Uterus (tissue), 4 donors: ENCODE data around the gene SUSD3. TPM values are rescaled to one million over a fixed set of nuclear protein-coding genes. Genes with fewer than 3 reads are reported as not detected.

Source experiments
- DNase-seq, 2 donors: peaks; one replicate each; pipeline ENCODE4 v3.0.0-alpha.2; 2019 to 2020
- H3K27ac ChIP-seq, 2 donors: fragments of 200-600 bp; sonication (generic); 1 replicate in 1 of 2; 2 replicates in 1 of 2; pipeline ENCODE4 v1.5.1; 2016 to 2018
- H3K27me3 ChIP-seq, 2 donors: fragments of 200-600 bp; sonication (generic); one replicate each; pipeline ENCODE4 v1.5.1; 2018 to 2019; ENCODE audit warnings: control low read depth in 1 of 2
- H3K36me3 ChIP-seq, 2 donors: fragments of 200-600 bp; sonication (generic); one replicate each; pipeline ENCODE4 v1.5.1; 2019; ENCODE audit warnings: control low read depth in 1 of 2
- H3K4me1 ChIP-seq, 2 donors: fragments of 200-600 bp; sonication (generic); one replicate each; pipeline ENCODE4 v1.5.1; 2018 to 2019; ENCODE audit warnings: control low read depth in 1 of 2
- H3K4me3 ChIP-seq, 2 donors: fragments of 200-600 bp; sonication (generic); 1 replicate in 1 of 2; 2 replicates in 1 of 2; pipeline ENCODE4 v1.5.1; 2018 to 2019; ENCODE audit warnings: mild to moderate bottlenecking in 1 of 2
- H3K9me3 ChIP-seq, 2 donors: fragments of 200-600 bp; sonication (generic); one replicate each; pipeline ENCODE4 v1.5.1; 2019; ENCODE audit warnings: control low read depth in 1 of 2
- CTCF ChIP-seq, 4 experiments: fragments of 200-600 bp in 2 of 4; fragments of 450-650 bp in 2 of 4; sonication (generic) in 2 of 4; IDR thresholded peaks; one replicate each; pipeline ENCODE4 v1.5.1; 2016 to 2019; ENCODE audit warnings: antibody characterized with exemption in 4 of 4, mild to moderate bottlenecking in 2 of 4, moderate library complexity in 1 of 4
- POLR2A ChIP-seq, 2 donors: fragments of 450-650 bp; IDR thresholded peaks; one replicate each; pipeline ENCODE4 v1.6.1; 2016; ENCODE audit warnings: antibody characterized with exemption in 2 of 2, mild to moderate bottlenecking in 1 of 2, moderate library complexity in 1 of 2
- intact Hi-C: fragments of 100-400 bp; cut with DNase I; formaldehyde crosslinking; loops from one replicate; pipeline ENCODE4 v1.15.1; 2023; ENCODE audit warnings: low total_unique reads
- total RNA-seq, 4 donors: library from RNA; depleted of rRNA in 3 of 4; stranded (reverse); fragments of >200 nt in 3 of 4; gene quantifications; one replicate each; pipeline versions ENCODE4 v1.1.0 to v1.2.4, GENCODE V29; 2014 to 2023
- donor health status: DM: yes; HTN: yes; CAD: no.

Gene SUSD3
- total RNA-seq, 4 donors from 2014 or later = 9.3 to 52.7 (median 14.7) TPM

GRCh38 chr9:93111001-93111370 is 52.5 kb downstream of the SUSD3 start:
- DNase-seq = peak; percentile 8 to 10
- TF ChIP-seq POLR2A (IDR thresholded peaks at IDR 0.05) (no peak), CTCF (IDR thresholded peaks at IDR 0.05) (no peak)
- H3K4me1 ChIP-seq = no peaks in the 10 kb centered on the region
- no peaks in the 10 kb centered on the region for H3K9me3 ChIP-seq
- no peaks in the 10 kb centered on the region for H3K36me3 ChIP-seq
- no peaks in the 10 kb centered on the region for H3K27me3 ChIP-seq
- intact Hi-C loops = no loop called here
- no peak overlapping the region for H3K4me3 ChIP-seq
- no peak overlapping the region for H3K27ac ChIP-seq

- Histone ChIP-seq H3K27ac (no peak overlapping the region), H3K27me3 (no peaks in the 10 kb centered on the region), H3K9me3 (no peaks in the 10 kb centered on the region), H3K4me3 (no peak overlapping the region), H3K4me1 (no peaks in the 10 kb centered on the region), H3K36me3 (no peaks in the 10 kb centered on the region)
- intact Hi-C loops = no loop called here
- TF ChIP-seq CTCF (IDR thresholded peaks at IDR 0.05) = no peak
- TF ChIP-seq POLR2A (IDR thresholded peaks at IDR 0.05) = no peak
- peak; percentile 12 for DNase-seq
Observed at GRCh38 chr9:93111371-93112115, 53.0 kb downstream of the SUSD3 start.

- TF ChIP-seq CTCF (IDR thresholded peaks at IDR 0.05) = no peak
- TF ChIP-seq POLR2A (IDR thresholded peaks at IDR 0.05) = no peak
- H3K27me3 ChIP-seq = no peaks in the 10 kb centered on the region
- no peak overlapping the region for H3K4me3 ChIP-seq
- H3K9me3 ChIP-seq = no peaks in the 10 kb centered on the region
- no peaks in the 10 kb centered on the region for H3K4me1 ChIP-seq
- no peak overlapping the region for H3K27ac ChIP-seq
- no peaks in the 10 kb centered on the region for H3K36me3 ChIP-seq
- peak; percentile 13 to 18 for DNase-seq
- intact Hi-C loops = no loop called here
Observed at GRCh38 chr9:93112116-93112863, 53.8 kb downstream of the SUSD3 start.

- H3K36me3 ChIP-seq = no peaks in the 10 kb centered on the region
- no peaks in the 10 kb centered on the region for H3K27me3 ChIP-seq
- no peak overlapping the region for H3K27ac ChIP-seq
- no peak overlapping the region for H3K4me3 ChIP-seq
- peak in 1 of 2 donors; percentile 15 for DNase-seq
- no peak for TF ChIP-seq POLR2A (IDR thresholded peaks at IDR 0.05)
- TF ChIP-seq CTCF (IDR thresholded peaks at IDR 0.05) = no peak
- H3K9me3 ChIP-seq = no peaks in the 10 kb centered on the region
- intact Hi-C loops = no loop called here
- no peaks in the 10 kb centered on the region for H3K4me1 ChIP-seq
Observed at GRCh38 chr9:93112864-93113389, 54.4 kb downstream of the SUSD3 start.
